Psoas muscle (tissue), 8 donors: ENCODE data around the gene CPXM2. TPM values are rescaled to one million over a fixed set of nuclear protein-coding genes. Genes with fewer than 3 reads are reported as not detected.

Experiments
- ATAC-seq, 4 donors: fragments of 200-7000 bp; cut with Tn5 transposase; one replicate each; pipeline ENCODE4 v1.9.1; 2020; ENCODE audit warnings: moderate library complexity in 3 of 4, mild to moderate bottlenecking in 2 of 4
- DNase-seq, 2 donors: peaks; one replicate each; pipeline ENCODE4 v3.0.0-alpha.2; 2020
- H3K27ac ChIP-seq: fragments of 200-600 bp; one replicate; pipeline ENCODE4 v1.8.0; 2022
- H3K27me3 ChIP-seq, 3 donors: fragments of 200-600 bp in 1 of 3; one replicate each; pipeline versions ENCODE4 v1.6.1 to v1.8.0; 2013 to 2022; ENCODE audit warnings: low read length in 2 of 3, mild to moderate bottlenecking in 2 of 3, moderate library complexity in 1 of 3; ENCODE audit not compliant: insufficient read depth in 3 of 3
- H3K36me3 ChIP-seq, 2 donors: fragments of 200-600 bp in 1 of 2; one replicate each; pipeline versions ENCODE4 v1.6.1 to v1.8.0; 2013 to 2022; ENCODE audit warnings: low read depth in 1 of 2, mild to moderate bottlenecking in 1 of 2, moderate library complexity in 1 of 2; ENCODE audit not compliant: insufficient read depth in 1 of 2
- H3K4me1 ChIP-seq: fragments of 200-600 bp; one replicate; pipeline ENCODE4 v1.8.0; 2022
- H3K4me3 ChIP-seq: fragments of 200-600 bp; one replicate; pipeline ENCODE4 v1.8.0; 2022; ENCODE audit warnings: mild to moderate bottlenecking
- H3K9me3 ChIP-seq: fragments of 200-600 bp; one replicate; pipeline ENCODE4 v1.8.0; 2022
- CTCF ChIP-seq: fragments of 200-600 bp; IDR thresholded peaks from one replicate; pipeline ENCODE4 v1.8.0; 2022; ENCODE audit warnings: antibody characterized with exemption
- whole genome bisulfite sequencing, 3 donors: extraction: QIAGEN DNeasy Blood & Tissue Kit; methylation state at CpG; one replicate each; pipeline versions ENCODE4 v1.1.6 to v1.1.7; 2013; 5-methylcytosine and 5-hydroxymethylcytosine counted together
- intact Hi-C, 2 donors: fragments of 100-400 bp; cut with DNase I; formaldehyde crosslinking; loops; one replicate each; pipeline versions ENCODE4 v1.11.0 to v1.14.2; 2022
- polyA plus RNA-seq, 3 donors: library from polyadenylated mRNA; stranded (reverse); fragments of 200-250 nt; gene quantifications; one replicate each; pipeline ENCODE4 v1.2.3, GENCODE V29; 2013
- total RNA-seq, 4 donors: library from RNA; stranded (reverse); fragmentation: NEBNext Ultra II Directional in 2 of 4; extraction: Animal tissue kit (Norgen Biotek cat#: 25700) in 2 of 4; gene quantifications; one replicate each; pipeline versions ENCODE4 v1.2.1 to v1.2.4, GENCODE V29; 2021 to 2023
- donor health status: healthy with polysubstance abuse.
- donor health status: DM: no; HTN: no; CAD: no; lungs with moderate emphysema.
- donor health status: Bipolar disorder and iron deficiency.
- donor health status: healthy.
- donor health status: DM: yes; HTN: yes; CAD: no.
- donor health status: DM: no; HTN: no; CAD: no.
- donor health status: DM: no; HTN: no; CAD: no.
- donor health status: DM: yes; HTN: yes; CAD: no.

The CPXM2 gene
- total and polyA plus RNA-seq, 7 donors = 0.78 to 5.2 (median 1.4) TPM

GRCh38 chr10:123862421-123863182 lies 29.0 kb downstream of the CPXM2 start:
- TF ChIP-seq CTCF = no peak
- Histone ChIP-seq H3K27ac (no peak overlapping the region), H3K4me3 (no peak overlapping the region), H3K36me3 (no peaks in the 10 kb centered on the region), H3K27me3 (no peaks in the 10 kb centered on the region), H3K9me3 (no peaks in the 10 kb centered on the region), H3K4me1 (no peaks in the 10 kb centered on the region)
- no peak for ATAC-seq
- no peak for DNase-seq
- intact Hi-C loops = no loop called here
- WGBS, 3 donors = 86 to 91% (median 90%) methylated on average over 9 of the region's 9 CpGs

GRCh38 chr10:123860856-123861255 lies 30.8 kb downstream of the CPXM2 start:
- Histone ChIP-seq H3K9me3 (no peaks in the 10 kb centered on the region), H3K27me3 (peaks cover 0 to 7% (median 1%) of the 10 kb centered on the region in 3 donors), H3K36me3 (no peaks in the 10 kb centered on the region), H3K27ac (no peak overlapping the region), H3K4me1 (no peaks in the 10 kb centered on the region), H3K4me3 (no peak overlapping the region)
- intact Hi-C loops = no loop called here
- 80 to 87% (median 84%) methylated on average over 7 of the region's 7 CpGs for WGBS, 3 donors
- ATAC-seq (no peak), DNase-seq (no peak)
- TF ChIP-seq CTCF = no peak

GRCh38 chr10:123860209-123860608 lies 31.4 kb downstream of the CPXM2 start:
- no peak overlapping the region for H3K4me3 ChIP-seq

GRCh38 chr10:123859653-123860050 lies 32.0 kb downstream of the CPXM2 start:
- H3K36me3 ChIP-seq = no peaks in the 10 kb centered on the region
- H3K9me3 ChIP-seq = no peaks in the 10 kb centered on the region
- ATAC-seq (no peak), DNase-seq (no peak)
- H3K27me3 ChIP-seq = peaks cover 0 to 10% (median 1%) of the 10 kb centered on the region in 3 donors
- WGBS, 3 donors = 78 to 83% (median 81%) methylated on average over 10 of the region's 10 CpGs
- H3K4me1 ChIP-seq = no peaks in the 10 kb centered on the region
- no peak overlapping the region for H3K4me3 ChIP-seq
- intact Hi-C loops = no loop called here
- TF ChIP-seq CTCF = no peak
- H3K27ac ChIP-seq = no peak overlapping the region

More at GRCh38 chr10:123860209-123860608, 31.4 kb downstream of the CPXM2 start:
- WGBS, 3 donors = 88 to 91% (median 89%) methylated on average over 5 of the region's 5 CpGs
- TF ChIP-seq CTCF = no peak
- Histone ChIP-seq H3K27me3 (peaks cover 0 to 7% (median 1%) of the 10 kb centered on the region in 3 donors), H3K36me3 (no peaks in the 10 kb centered on the region), H3K4me1 (no peaks in the 10 kb centered on the region), H3K9me3 (no peaks in the 10 kb centered on the region), H3K27ac (no peak overlapping the region)
- peak in 1 of 4 donors; percentile 25 for ATAC-seq
- intact Hi-C loops = no loop called here
- peak in 1 of 2 donors; percentile 34 for DNase-seq
